Measurements from ENCODE around the gene KRTAP10-4.

DNA sequence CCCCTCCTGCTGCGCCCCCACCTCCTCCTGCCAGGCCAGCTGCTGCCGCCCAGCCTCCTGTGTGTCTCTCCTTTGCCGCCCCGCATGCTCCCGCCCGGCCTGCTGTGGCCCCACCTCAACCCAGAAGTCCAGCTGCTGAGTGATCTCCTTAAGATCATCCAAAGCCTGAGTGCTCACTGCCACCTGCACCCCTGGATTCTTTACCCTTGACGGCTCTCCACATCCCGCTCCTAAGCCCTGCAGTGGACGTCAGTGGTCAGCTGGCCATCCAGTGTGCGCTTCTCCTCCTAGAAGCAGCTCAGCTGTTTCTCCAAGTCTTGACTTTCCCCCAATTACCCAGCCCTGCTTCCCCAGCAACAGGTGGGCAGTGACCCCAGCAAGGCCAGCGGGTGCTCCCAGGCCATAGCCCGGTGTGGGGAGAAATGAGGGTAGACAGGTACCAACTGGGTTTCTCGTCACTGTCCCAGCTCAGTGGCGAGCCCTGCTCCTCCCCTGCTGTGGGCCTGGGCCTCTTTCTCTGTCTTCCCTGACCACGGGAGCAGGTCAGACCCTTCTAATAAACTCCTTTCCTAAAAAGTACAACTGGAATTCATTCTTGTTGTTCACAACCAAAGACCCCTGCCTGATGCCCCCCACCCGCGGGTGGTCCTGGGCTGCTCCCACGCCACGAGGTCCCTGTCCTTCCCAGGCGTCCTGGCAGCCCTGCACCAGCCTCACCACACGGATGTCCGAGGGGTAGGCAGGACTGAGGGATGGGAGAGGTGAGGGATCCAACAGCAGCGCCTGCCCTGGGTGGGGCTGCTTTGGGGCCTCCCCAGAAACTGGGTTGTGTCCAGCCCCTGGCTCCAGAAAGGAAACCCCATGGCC, 28.3 kb downstream of the KRTAP10-4 start:
- TF ChIP-seq, protein P1, sequence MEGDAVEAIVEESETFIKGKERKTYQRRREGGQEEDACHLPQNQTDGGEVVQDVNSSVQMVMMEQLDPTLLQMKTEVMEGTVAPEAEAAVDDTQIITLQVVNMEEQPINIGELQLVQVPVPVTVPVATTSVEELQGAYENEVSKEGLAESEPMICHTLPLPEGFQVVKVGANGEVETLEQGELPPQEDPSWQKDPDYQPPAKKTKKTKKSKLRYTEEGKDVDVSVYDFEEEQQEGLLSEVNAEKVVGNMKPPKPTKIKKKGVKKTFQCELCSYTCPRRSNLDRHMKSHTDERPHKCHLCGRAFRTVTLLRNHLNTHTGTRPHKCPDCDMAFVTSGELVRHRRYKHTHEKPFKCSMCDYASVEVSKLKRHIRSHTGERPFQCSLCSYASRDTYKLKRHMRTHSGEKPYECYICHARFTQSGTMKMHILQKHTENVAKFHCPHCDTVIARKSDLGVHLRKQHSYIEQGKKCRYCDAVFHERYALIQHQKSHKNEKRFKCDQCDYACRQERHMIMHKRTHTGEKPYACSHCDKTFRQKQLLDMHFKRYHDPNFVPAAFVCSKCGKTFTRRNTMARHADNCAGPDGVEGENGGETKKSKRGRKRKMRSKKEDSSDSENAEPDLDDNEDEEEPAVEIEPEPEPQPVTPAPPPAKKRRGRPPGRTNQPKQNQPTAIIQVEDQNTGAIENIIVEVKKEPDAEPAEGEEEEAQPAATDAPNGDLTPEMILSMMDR (IDR thresholded peaks at IDR 0.05; ENCODE audit: extremely low read depth in 1 of 2, insufficient read depth in 1 of 2, low read depth in 1 of 2, low read length in 2 of 2) = no peak
- TF ChIP-seq POLR2AphosphoS5 (IDR thresholded peaks at IDR 0.05; ENCODE audit: insufficient read depth, low read depth, low read length) (no peak), POLR2A (IDR thresholded peaks at IDR 0.05; ENCODE audit: low read depth, low read length) (no peak), MYC (IDR thresholded peaks at IDR 0.05; ENCODE audit: low read depth, low read length) (no peak), EZH2 (IDR thresholded peaks at IDR 0.05; ENCODE audit: borderline replicate concordance, low read depth, low read length, severe bottlenecking) (no peak)
- TF ChIP-seq, protein P2, sequence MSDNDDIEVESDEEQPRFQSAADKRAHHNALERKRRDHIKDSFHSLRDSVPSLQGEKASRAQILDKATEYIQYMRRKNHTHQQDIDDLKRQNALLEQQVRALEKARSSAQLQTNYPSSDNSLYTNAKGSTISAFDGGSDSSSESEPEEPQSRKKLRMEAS (IDR thresholded peaks at IDR 0.05; ENCODE audit: insufficient read depth, insufficient read length) = no peak

Data from endothelial cell of umbilical vein (primary cell).